GM12891 (cell line): Measurements from ENCODE around the gene PTPRN2.

ENCODE experiments used
- POLR2A ChIP-seq: IDR thresholded peaks from 2 replicates; pipeline ENCODE4 v1.6.1; 2011; ENCODE audit warnings: low read depth, low read length, control low read depth
- POLR2AphosphoS5 ChIP-seq: IDR thresholded peaks from 2 replicates; pipeline ENCODE4 v1.6.1; 2011; ENCODE audit warnings: low read depth, low read length, control low read depth
- TAF1 ChIP-seq: IDR thresholded peaks from 2 replicates; pipeline ENCODE4 v1.6.1; 2011; ENCODE audit warnings: low read depth, low read length, control low read depth

DNA sequence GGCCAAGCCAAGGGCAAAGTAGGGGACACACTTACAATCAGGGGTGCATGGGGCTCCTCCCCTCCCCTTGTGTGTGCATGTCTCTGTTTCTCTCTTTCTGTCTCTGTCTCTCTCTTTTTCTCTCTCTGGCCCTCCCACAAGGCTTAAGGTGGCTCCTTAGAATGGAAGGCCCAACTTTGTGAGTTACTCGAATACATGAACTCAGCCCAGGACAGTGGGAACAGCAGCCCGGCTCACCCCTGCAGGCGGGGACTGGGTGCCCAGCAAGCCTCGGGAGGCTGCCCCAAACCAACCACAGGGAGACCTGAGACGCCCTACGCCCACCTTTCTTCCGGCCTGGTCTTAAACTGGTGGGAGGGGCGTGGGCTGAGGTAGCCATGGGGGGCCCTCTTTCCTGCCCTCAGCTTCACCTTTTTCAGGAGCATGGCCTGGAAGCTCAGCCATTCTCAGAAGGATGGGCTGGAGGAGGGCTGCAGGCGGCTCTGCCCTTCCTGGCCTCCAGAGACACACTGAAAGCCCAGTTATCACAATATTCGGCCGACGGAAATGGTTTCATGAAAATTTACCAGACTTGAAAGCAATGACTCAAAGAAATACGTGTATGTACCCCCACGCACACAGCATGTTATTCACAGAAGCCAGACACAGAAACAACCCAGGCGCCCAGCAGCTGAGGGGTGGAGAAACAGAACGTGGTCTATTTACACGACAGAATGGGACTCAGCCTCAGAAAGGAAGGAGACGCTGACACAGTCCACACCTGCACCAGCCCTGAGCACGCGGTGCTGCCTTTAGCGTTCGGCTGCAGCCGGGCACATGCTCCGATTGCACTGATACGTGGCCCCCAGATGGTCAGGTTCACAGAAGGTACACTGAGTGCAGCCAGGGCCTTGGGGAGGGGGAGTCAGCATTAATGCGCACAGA lies 229.5 kb downstream of the PTPRN2 start:
- no peak for TF ChIP-seq TAF1
- TF ChIP-seq POLR2A: no peak
- TF ChIP-seq POLR2AphosphoS5: no peak
